ENCODE data around the gene AKAP8.

- no peak for TF ChIP-seq CTCF (IDR thresholded peaks at IDR 0.05)
- TF ChIP-seq POLR2AphosphoS5 (IDR thresholded peaks at IDR 0.05), result no peak
- TF ChIP-seq POLR2A (IDR thresholded peaks at IDR 0.05), result no peak
- no peak for TF ChIP-seq EP300 (IDR thresholded peaks at IDR 0.05)
Measured at GRCh38 chr19:15365264-15365663, 14.3 kb downstream of the AKAP8 start.
